GM21723 (cell line): Measurements from ENCODE around the gene CR2.
"Not testable (repeated sequence)": the region's sequence is repeated elsewhere in the genome, so short reads cannot be mapped to it uniquely, and the experiment has no call there.

ENCODE experiments used
- ATAC-seq: cut with Tn5 transposase; IDR thresholded peaks from one replicate; pipeline ENCODE4 v1.9.1; 2021; ENCODE audit warnings: mild to moderate bottlenecking, moderate library complexity; ENCODE audit not compliant: unreplicated experiment

The CR2 gene

DNA sequence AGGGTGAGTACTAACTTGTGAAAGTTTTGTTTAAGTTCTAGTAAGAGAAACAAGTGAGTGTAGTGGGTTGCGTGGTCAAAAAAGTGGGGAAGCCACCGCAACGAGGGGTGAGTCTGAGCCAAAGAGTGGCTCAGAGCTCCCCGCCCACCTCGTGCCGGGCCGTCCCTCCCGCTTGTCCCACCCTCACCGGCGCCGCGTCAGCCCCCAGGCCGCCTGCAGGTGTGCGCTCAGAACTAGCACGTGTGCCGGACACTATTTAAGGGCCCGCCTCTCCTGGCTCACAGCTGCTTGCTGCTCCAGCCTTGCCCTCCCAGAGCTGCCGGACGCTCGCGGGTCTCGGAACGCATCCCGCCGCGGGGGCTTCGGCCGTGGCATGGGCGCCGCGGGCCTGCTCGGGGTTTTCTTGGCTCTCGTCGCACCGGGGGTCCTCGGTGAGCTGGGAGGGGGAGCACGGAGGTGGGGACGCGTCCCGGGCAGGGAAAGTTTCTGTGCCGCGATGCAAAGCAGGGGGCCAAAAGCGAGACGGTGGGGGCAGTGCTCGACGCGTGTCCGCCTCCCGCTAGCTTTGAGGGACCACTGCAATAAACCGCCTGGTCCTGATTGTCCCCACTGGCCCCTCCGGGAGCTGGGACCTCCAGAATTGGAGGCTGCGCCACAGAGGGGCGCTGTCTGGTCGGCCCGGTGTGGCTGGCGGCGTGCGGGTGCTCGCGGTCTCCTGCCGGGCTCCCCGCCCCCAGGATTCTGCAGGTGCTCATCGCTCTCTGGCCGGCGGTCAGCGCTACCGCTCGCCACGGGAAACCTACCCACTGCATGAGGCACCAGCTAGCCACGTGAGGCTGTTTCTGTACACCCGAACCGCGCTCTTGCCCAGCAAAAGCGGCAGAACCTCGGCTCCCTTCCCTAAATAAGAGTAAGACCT lies at the start of gene CR2:
CR2 (plus strand) TSS at position 283 of the 919 bp plus-strand sequence; CDS start at position 374, 91 bp downstream.
- peak; percentile 81 for ATAC-seq

- ATAC-seq, result peak; percentile 66
Measured at GRCh38 chr1:207404849-207405525, 49.1 kb upstream of the CR2 start.

- ATAC-seq, result no peak
Measured at GRCh38 chr1:207405814-207406213, 48.3 kb upstream of the CR2 start.

- ATAC-seq, result no peak
Measured at GRCh38 chr1:207407655-207408260, 46.4 kb upstream of the CR2 start.

DNA sequence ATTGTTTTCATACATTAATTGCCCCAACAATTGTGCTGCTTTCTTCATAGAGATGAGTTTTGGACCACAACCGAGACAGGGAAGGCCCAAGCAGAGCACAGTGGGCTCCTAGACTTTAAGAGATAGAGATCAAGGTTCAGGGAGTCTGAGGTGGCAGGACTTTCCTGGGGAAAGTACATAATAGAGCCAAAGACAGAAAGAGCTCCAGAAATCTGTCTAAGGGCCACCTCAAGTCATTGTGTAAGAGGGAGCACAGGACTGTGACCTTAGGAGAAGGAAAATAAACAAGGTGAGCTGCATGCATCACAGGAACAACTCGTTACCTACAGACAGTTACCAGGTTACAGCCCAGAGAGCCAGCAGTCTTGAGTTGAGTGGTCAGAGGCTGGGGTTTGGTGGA lies 41.3 kb upstream of the CR2 start:
- ATAC-seq, result no peak

DNA sequence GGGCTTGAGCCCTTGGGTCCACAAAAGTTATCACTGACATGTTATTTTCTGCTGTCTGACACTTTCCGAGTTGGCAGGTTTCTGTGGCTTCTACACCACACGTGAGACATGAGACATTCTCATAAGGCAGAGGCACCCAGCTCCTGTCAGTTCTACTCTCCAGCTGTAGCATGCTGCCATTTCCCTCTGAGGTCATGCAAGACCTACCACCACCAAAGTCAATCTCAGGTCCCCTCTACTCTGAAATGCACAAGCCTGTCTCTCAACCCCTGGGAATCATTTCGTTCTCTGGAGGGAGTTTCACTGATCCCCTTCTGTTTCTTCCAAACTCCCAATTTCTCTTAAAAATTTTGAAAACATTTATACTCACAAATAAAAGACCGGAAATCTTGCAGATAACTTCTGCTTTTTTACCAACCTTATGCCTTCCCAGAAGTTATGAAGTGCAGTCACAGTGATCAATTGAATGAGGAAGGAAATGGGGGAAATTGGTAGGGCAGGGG lies 39.5 kb upstream of the CR2 start:
- peak; percentile 82 for ATAC-seq

DNA sequence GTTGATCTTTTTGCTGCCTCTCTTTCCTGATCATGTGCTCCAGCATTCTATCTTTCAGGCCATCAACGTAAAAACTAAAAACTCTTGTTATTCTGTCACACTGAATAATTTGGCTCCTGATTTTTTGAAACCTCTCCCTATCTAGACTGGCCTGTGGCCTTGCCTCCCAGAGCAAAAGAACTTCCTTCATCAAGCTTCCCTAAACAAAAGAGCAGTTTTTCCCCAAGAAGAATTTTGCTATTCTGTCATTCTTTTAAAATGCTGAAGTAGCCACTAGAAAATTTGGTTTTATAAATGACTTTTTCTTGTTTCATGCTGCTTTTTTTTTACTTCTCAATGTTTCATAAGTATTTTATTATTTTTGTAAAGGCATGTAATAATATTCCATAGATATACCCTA lies 37.1 kb upstream of the CR2 start:
- no peak for ATAC-seq

DNA sequence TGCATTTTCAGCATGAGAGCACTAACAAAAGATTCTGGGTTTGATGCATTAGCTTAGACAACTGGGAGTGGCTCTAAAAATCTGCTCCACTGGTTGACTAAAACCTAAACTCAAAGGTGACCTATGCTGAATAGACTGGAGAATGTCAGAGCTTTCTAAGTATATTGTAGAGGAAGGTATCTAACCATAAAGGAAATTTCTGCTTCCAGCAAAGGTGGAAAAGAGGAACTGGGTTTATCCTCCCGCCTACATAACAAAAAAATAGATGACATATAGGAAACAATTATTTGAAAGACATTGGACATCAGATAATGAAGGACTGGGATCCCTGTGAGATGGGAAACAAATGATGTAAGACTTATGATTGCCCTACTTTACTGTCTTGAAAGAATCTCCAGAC lies 35.8 kb upstream of the CR2 start:
- ATAC-seq, result no peak

DNA sequence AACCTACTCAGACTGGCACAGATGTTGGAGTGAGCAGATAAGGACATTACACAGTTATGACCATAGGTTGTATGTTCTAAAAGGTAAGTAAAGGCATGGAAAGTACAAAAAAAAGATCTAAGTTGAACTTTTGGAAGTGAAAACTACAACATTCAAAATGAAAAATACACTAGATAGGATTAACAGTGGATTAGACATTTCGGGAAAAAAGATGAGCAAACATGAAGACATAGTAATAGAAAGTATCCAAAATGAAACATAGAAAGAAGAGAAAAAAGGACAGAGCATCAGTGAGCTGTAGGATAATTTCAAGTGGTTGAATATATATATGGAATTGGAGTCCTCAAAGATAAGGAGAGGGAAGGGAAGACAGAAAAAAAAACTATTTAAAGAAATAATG lies 34.0 kb upstream of the CR2 start:
- no peak for ATAC-seq

GRCh38 chr1:207421078-207421477 lies 33.0 kb upstream of the CR2 start:
- ATAC-seq, result no peak

DNA sequence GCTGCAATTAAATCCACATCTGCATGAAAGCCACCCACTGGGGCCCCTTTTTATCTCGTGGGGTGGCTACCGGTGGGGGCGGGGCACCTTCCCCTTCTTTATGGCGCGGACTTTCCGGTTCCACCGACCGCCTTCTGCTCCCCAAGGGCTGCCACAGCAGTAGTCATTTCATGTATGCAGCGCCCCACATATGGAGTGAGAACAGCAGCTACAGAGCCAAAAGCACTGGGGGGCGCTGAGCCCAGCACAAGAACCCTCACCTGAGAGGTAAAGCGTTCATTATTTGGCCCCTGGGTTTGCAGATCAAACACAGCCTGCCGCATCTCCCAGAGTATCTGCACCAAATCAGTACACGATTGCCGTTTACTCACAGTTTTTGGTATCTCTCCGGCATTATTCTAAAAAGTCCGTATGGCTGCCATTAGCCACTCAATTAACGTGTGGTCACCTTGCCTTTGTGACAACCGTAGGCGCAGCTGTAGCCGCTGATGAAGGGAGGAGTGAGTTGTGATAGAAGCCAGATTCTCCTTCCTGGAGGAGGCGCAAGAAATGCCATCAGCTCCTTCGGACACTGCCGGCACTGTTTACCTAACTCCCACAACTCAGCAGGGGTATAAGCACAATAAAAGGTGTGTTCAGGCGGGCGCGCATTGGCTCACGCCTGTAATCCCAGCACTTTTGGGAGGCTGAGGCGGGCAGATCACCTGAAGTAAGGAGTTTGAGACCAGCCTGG lies 30.4 kb upstream of the CR2 start:
- ATAC-seq, result no peak

GRCh38 chr1:207424570-207425131 lies 29.5 kb upstream of the CR2 start:
- no peak for ATAC-seq

DNA sequence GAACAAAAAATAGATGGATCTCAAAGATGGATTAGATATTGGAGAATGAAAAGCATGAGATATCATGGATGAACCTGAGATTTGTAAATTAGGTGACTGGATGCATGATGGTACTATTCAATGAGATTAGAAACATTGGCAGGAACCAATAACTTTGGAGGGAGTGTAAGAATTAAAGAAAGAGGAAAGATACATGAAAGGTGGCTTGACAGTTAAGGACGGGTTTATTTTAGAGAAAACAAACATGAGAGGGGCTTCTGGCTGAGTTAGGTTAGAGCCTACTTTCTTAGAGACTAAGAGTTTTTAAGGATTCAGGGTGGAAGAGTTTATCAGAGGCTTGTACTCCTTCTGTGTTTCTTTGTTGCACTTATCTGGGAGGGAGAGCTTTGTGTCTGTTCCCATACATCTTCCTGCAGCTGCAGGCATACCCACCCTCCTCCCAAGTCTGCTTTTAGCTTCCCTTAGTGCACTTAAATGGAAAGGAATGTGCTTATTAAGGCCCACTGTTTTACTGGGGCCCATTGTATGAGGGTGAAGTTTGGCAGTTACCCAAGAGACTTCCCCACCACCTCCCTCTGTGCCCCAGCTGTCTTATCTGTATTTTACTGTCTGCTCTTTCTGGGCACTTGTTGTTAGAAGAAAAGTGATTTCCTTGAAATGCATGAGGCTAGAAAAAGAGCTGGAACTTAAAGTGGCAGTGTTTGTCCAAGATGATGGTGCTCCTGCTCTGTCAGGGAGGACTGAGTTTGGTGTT lies 26.1 kb upstream of the CR2 start:
- no peak for ATAC-seq

DNA sequence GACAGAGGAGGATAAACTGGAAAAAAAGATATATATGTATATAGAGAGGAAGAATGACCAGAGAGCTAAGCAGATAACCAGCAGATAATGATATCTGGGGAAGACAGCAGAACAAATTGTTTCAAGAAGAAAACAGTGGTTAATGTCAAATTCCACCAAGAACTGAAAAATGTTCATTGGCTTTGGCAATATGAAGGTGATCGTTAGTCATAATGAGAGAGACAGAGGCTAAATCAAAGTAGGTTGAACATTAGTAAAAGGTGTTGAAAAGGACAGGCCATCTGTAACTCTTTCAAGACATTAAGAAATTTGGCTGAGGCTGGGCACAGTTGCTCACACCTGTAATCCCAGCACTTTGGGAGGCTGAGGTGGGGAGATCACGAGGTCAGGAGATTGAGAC lies 25.3 kb upstream of the CR2 start:
- ATAC-seq, result no peak

GRCh38 chr1:207429963-207430362 lies 24.2 kb upstream of the CR2 start:
- ATAC-seq, result peak; percentile 37

GRCh38 chr1:207430602-207431001 lies 23.5 kb upstream of the CR2 start:
- no peak for ATAC-seq

- no peak for ATAC-seq
Measured at GRCh38 chr1:207431508-207431907, 22.6 kb upstream of the CR2 start.

- no peak for ATAC-seq
Measured at GRCh38 chr1:207433435-207433834, 20.7 kb upstream of the CR2 start.

- not testable (repeated sequence) for ATAC-seq
Measured at GRCh38 chr1:207436746-207437145, 17.4 kb upstream of the CR2 start.

DNA sequence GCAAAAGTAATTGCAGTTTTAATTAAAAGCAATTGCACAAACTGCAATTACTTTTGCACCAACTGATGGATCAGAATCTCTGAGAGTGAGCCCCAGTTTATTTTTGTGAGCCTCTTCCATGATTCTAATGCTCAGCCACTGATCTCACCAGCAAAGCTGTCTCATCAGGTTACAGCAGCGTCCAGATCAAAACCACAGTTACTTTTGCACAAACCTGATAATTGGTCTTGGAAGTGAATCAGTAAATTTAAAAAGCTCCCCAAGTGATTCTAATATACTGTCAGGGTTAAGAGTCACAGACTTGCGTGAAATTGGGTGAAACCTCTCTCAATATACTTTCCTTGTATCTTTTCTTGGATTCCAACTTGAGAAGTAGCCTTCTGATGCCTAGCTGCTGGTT lies 13.5 kb upstream of the CR2 start:
- no peak for ATAC-seq
